Kidney (tissue), 14 donors: Measurements from ENCODE around the gene TMEM269. TPM values are rescaled to one million over a fixed set of nuclear protein-coding genes. Genes with fewer than 3 reads are reported as not detected.

Source experiments
- DNase-seq, 5 donors: peaks; one replicate each; pipeline ENCODE4 v3.0.0-alpha.2; 2013 to 2020
- FAIRE-seq: peaks from 2 replicates; lab custom pipeline; 2012; peaks lifted over from hg19 to GRCh38; lab: Jason Lieb, UNC
- H3K27ac ChIP-seq, 2 donors: one replicate each; pipeline ENCODE4 v1.7.0; 2013; ENCODE audit warnings: low read depth in 2 of 2, low read length in 2 of 2, inconsistent platforms in 1 of 2
- H3K27me3 ChIP-seq: one replicate; pipeline ENCODE4 v1.7.1; 2013; ENCODE audit warnings: low read length, inconsistent platforms; ENCODE audit not compliant: control insufficient read depth, insufficient read depth
- H3K36me3 ChIP-seq, 3 donors: one replicate each; pipeline versions ENCODE4 v1.7.0 to v1.7.1; 2013; ENCODE audit warnings: low read length in 3 of 3, control low read depth in 1 of 3, inconsistent platforms in 1 of 3; ENCODE audit not compliant: insufficient read depth in 3 of 3, control insufficient read depth in 2 of 3
- H3K4me1 ChIP-seq, 3 donors: one replicate each; pipeline versions ENCODE4 v1.7.0 to v1.7.1; 2013; ENCODE audit warnings: low read length in 3 of 3, inconsistent platforms in 1 of 3, low read depth in 1 of 3; ENCODE audit not compliant: control insufficient read depth in 2 of 3, insufficient read depth in 2 of 3
- H3K4me3 ChIP-seq, 3 donors: one replicate each; pipeline versions ENCODE4 v1.7.0 to v1.8.1; 2013; ENCODE audit warnings: low read length in 3 of 3, control low read depth in 1 of 3, inconsistent platforms in 1 of 3
- H3K9ac ChIP-seq, 3 donors: one replicate each; pipeline versions ENCODE4 v1.7.0 to v1.7.1; 2013; ENCODE audit warnings: low read length in 3 of 3, control low read depth in 1 of 3, inconsistent platforms in 1 of 3
- H3K9me3 ChIP-seq, 3 donors: one replicate each; pipeline versions ENCODE4 v1.7.0 to v1.7.1; 2013; ENCODE audit warnings: low read length in 3 of 3, control low read depth in 1 of 3, inconsistent platforms in 1 of 3; ENCODE audit not compliant: control insufficient read depth in 2 of 3, insufficient read depth in 1 of 3
- CTCF ChIP-seq: IDR thresholded peaks from 3 replicates; pipeline ENCODE4 v1.5.1; 2012; ENCODE audit warnings: mild to moderate bottlenecking, moderate library complexity, borderline replicate concordance; ENCODE audit not compliant: insufficient read depth; ENCODE audit errors: extremely low read depth
- intact Hi-C: fragments of 100-400 bp; cut with DNase I; formaldehyde crosslinking; loops from one replicate; pipeline ENCODE4 v1.11.1; 2022
- polyA plus RNA-seq: library from polyadenylated mRNA; stranded (reverse); fragments of 350-450 nt; fragmentation: Illumina TruSeq; extraction: RNeasy Lipid Tissue Mini Kit (QIAGEN cat#74804); gene quantifications from one replicate; pipeline ENCODE4 v1.2.3, GENCODE V29; 2014; ENCODE audit warnings: low read depth, low replicate concordance; ENCODE audit not compliant: insufficient read depth
- total RNA-seq: library from RNA; stranded (reverse); fragmentation: NEBNext Ultra II Directional; extraction: Animal tissue kit (Norgen Biotek cat#: 25700); gene quantifications from one replicate; pipeline ENCODE4 v1.2.1, GENCODE V29; 2021
- donor health status: control.
- donor health status: control.
- donor health status: control.
- donor health status: control.
- donor health status: control.
- donor health status: DM: yes; HTN: yes; CAD: no.
- donor health status: Normal renal cell carcinoma (clear cell type).

The TMEM269 gene
- total and polyA plus RNA-seq, 2 donors from 2014 or later: 0.22 TPM; not detected in 1

GRCh38 chr1:42793824-42794223, 9.0 kb downstream of the TMEM269 start:
- TF ChIP-seq CTCF: no peak
- DNase-seq: no peak
- no peak overlapping the region for H3K27ac ChIP-seq
- no peaks in the 10 kb centered on the region for H3K36me3 ChIP-seq
- no peaks in the 10 kb centered on the region for H3K4me1 ChIP-seq
- H3K27me3 ChIP-seq: no peaks in the 10 kb centered on the region
- FAIRE-seq: no peak
- H3K4me3 ChIP-seq: no peak overlapping the region
- H3K9me3 ChIP-seq: no peaks in the 10 kb centered on the region
- H3K9ac ChIP-seq: no peak overlapping the region
- intact Hi-C loops: no loop called here

GRCh38 chr1:42797414-42797813, 12.6 kb downstream of the TMEM269 start:
- no peak overlapping the region for H3K4me3 ChIP-seq
- no peaks in the 10 kb centered on the region for H3K4me1 ChIP-seq
- no peak for FAIRE-seq
- intact Hi-C loops: no loop called here
- H3K27me3 ChIP-seq: no peaks in the 10 kb centered on the region
- no peak for DNase-seq
- no peak for TF ChIP-seq CTCF
- no peaks in the 10 kb centered on the region for H3K36me3 ChIP-seq
- H3K27ac ChIP-seq: no peak overlapping the region
- H3K9ac ChIP-seq: no peak overlapping the region
- no peaks in the 10 kb centered on the region for H3K9me3 ChIP-seq

GRCh38 chr1:42797979-42798378, 13.2 kb downstream of the TMEM269 start:
- H3K27ac ChIP-seq: no peak overlapping the region
- H3K4me1 ChIP-seq: no peaks in the 10 kb centered on the region
- intact Hi-C loops: no loop called here
- no peak for TF ChIP-seq CTCF
- no peaks in the 10 kb centered on the region for H3K36me3 ChIP-seq
- FAIRE-seq (no peak), DNase-seq (no peak)
- no peak overlapping the region for H3K9ac ChIP-seq
- no peaks in the 10 kb centered on the region for H3K27me3 ChIP-seq
- no peak overlapping the region for H3K4me3 ChIP-seq
- H3K9me3 ChIP-seq: no peaks in the 10 kb centered on the region

- Histone ChIP-seq H3K4me1 (no peaks in the 10 kb centered on the region), H3K27ac (no peak overlapping the region), H3K36me3 (peaks cover 0 to 2% (median 0%) of the 10 kb centered on the region in 3 donors), H3K27me3 (no peaks in the 10 kb centered on the region), H3K9me3 (no peaks in the 10 kb centered on the region), H3K4me3 (no peak overlapping the region), H3K9ac (no peak overlapping the region)
- no peak for FAIRE-seq
- DNase-seq: no peak
- intact Hi-C loops: no loop called here
- no peak for TF ChIP-seq CTCF
Observed at GRCh38 chr1:42801832-42802473, 17.2 kb downstream of the TMEM269 start.
